CD14-positive monocyte (primary cell): Measurements from ENCODE around the gene THAP3. TPM values are rescaled to one million over a fixed set of nuclear protein-coding genes. Genes with fewer than 3 reads are reported as not detected.

ENCODE experiments used
- DNase-seq, 3 donors: peaks; one replicate each; pipeline ENCODE4 v3.0.0-alpha.2; 2011 to 2022
- H2AFZ ChIP-seq: 2 replicates; pipeline ENCODE4 v1.6.0; 2012; ENCODE audit warnings: mild to moderate bottlenecking, low read depth, low read length, inconsistent platforms; ENCODE audit not compliant: insufficient read depth, poor library complexity, severe bottlenecking
- H3K27ac ChIP-seq, 2 donors: 1 replicate in 1 of 2; 2 replicates in 1 of 2; pipeline ENCODE4 v1.5.1; 2012 to 2013; ENCODE audit warnings: low read length in 2 of 2, control low read depth in 1 of 2, inconsistent platforms in 1 of 2, low read depth in 1 of 2, mild to moderate bottlenecking in 1 of 2
- H3K27me3 ChIP-seq, 2 donors: one replicate each; pipeline versions ENCODE4 v1.6.0 to v1.6.1; 2011 to 2013; ENCODE audit warnings: low read length in 2 of 2; ENCODE audit not compliant: control insufficient read depth in 2 of 2, insufficient read depth in 2 of 2
- H3K36me3 ChIP-seq, 2 donors: replicated peaks in 1 of 2; 1 replicate in 1 of 2; 2 replicates in 1 of 2; pipeline versions ENCODE4 v1.5.1 to v1.6.1; 2012 to 2013; ENCODE audit warnings: low read length in 2 of 2, control low read depth in 1 of 2, inconsistent platforms in 1 of 2, mild to moderate bottlenecking in 1 of 2; ENCODE audit not compliant: insufficient read depth in 2 of 2, control insufficient read depth in 1 of 2
- H3K4me1 ChIP-seq, 2 donors: 1 replicate in 1 of 2; 2 replicates in 1 of 2; pipeline versions ENCODE4 v1.5.1 to v1.6.1; 2012 to 2013; ENCODE audit warnings: low read length in 2 of 2, control low read depth in 1 of 2, inconsistent platforms in 1 of 2, mild to moderate bottlenecking in 1 of 2, moderate library complexity in 1 of 2; ENCODE audit not compliant: insufficient read depth in 2 of 2, control insufficient read depth in 1 of 2
- H3K4me2 ChIP-seq: replicated peaks from 2 replicates; pipeline ENCODE3; 2012; ENCODE audit warnings: low read length, moderate library complexity, mild to moderate bottlenecking; ENCODE audit not compliant: poor library complexity, severe bottlenecking; ENCODE audit errors: extremely low read depth
- H3K4me3 ChIP-seq, 3 experiments: fragments of 200-600 bp in 1 of 3; sonication (generic) in 1 of 3; replicated peaks in 1 of 3; 1 replicate in 2 of 3; 2 replicates in 1 of 3; pipeline ENCODE4 v1.5.1; 2011 to 2013; ENCODE audit warnings: low read length in 3 of 3, mild to moderate bottlenecking in 3 of 3, control low read depth in 2 of 3, low read depth in 2 of 3, inconsistent platforms in 1 of 3, moderate library complexity in 1 of 3
- H3K79me2 ChIP-seq: 2 replicates; pipeline ENCODE4 v1.6.0; 2012; ENCODE audit warnings: mild to moderate bottlenecking, control low read depth, inconsistent platforms, low read length, moderate library complexity; ENCODE audit not compliant: insufficient read depth
- H3K9ac ChIP-seq: 2 replicates; pipeline ENCODE4 v1.6.0; 2017; ENCODE audit warnings: low read length, mild to moderate bottlenecking; ENCODE audit not compliant: insufficient read depth, poor library complexity, severe bottlenecking
- H3K9me3 ChIP-seq, 2 donors: replicated peaks in 1 of 2; 1 replicate in 1 of 2; 2 replicates in 1 of 2; pipeline versions ENCODE4 v1.5.1 to v1.6.1; 2012 to 2013; ENCODE audit warnings: low read length in 2 of 2, control low read depth in 1 of 2; ENCODE audit not compliant: control insufficient read depth in 1 of 2, insufficient read depth in 1 of 2
- H4K20me1 ChIP-seq: 2 replicates; pipeline ENCODE4 v1.6.0; 2012; ENCODE audit warnings: mild to moderate bottlenecking, low read length, control low read depth, moderate library complexity; ENCODE audit not compliant: insufficient read depth
- H3K27ac Mint-ChIP-seq, 7 donors: one replicate each; pipeline ENCODE4 v1.8.0; 2020; ENCODE audit warnings: mild to moderate bottlenecking in 7 of 7, mixed read lengths in 7 of 7, moderate library complexity in 6 of 7, inconsistent platforms in 2 of 7
- H3K27me3 Mint-ChIP-seq, 3 donors: one replicate each; pipeline ENCODE4 v1.8.0; 2021 to 2022; ENCODE audit warnings: low read depth in 3 of 3, mild to moderate bottlenecking in 3 of 3, mixed read lengths in 3 of 3, moderate library complexity in 3 of 3, inconsistent platforms in 1 of 3
- H3K36me3 Mint-ChIP-seq, 2 donors: one replicate each; pipeline ENCODE4 v1.8.0; 2020; ENCODE audit warnings: mixed read lengths in 2 of 2, inconsistent platforms in 1 of 2, mild to moderate bottlenecking in 1 of 2
- H3K4me1 Mint-ChIP-seq: one replicate; pipeline ENCODE4 v1.8.0; 2020; ENCODE audit warnings: mild to moderate bottlenecking, mixed read lengths
- H3K4me3 Mint-ChIP-seq, 2 donors: one replicate each; pipeline ENCODE4 v1.8.0; 2020; ENCODE audit warnings: mild to moderate bottlenecking in 2 of 2, mixed read lengths in 2 of 2, moderate library complexity in 1 of 2
- H3K9me3 Mint-ChIP-seq, 7 donors: one replicate each; pipeline ENCODE4 v1.8.0; 2020 to 2022; ENCODE audit warnings: mixed read lengths in 7 of 7, mild to moderate bottlenecking in 6 of 7, moderate library complexity in 6 of 7, inconsistent platforms in 2 of 7
- CTCF ChIP-seq: fragments of 200-600 bp; IDR thresholded peaks from one replicate; pipeline ENCODE4 v1.8.0; 2022; ENCODE audit warnings: antibody characterized with exemption, mild to moderate bottlenecking
- WGBS: methylation state at CpG from one replicate; pipeline ENCODE4 v1.1.5; 2013; ENCODE audit warnings: missing lambda C conversion rate; ENCODE audit not compliant: insufficient coverage; 5-methylcytosine and 5-hydroxymethylcytosine counted together
- intact Hi-C, 2 donors: fragments of 100-400 bp; cut with micrococcal nuclease; formaldehyde crosslinking; loops; one replicate each; pipeline versions ENCODE4 v1.15.0 to v1.15.1; 2023
- polyA plus RNA-seq, 3 donors: library from polyadenylated mRNA; depleted of rRNA in 1 of 3; unstranded in 2 of 3; stranded (reverse) in 1 of 3; fragments of 300-500 nt in 2 of 3; fragments of >200 nt in 1 of 3; fragmentation: Illumina TruSeq in 2 of 3; gene quantifications; 1 replicate in 2 of 3; 2 replicates in 1 of 3; pipeline ENCODE4 v1.2.3, GENCODE V29; 2012 to 2021

The THAP3 gene
- polyA plus RNA-seq, 3 donors: 10.3 to 12.8 (median 10.3) TPM

GRCh38 chr1:6585081-6585722 lies 39.5 kb upstream of the THAP3 start:
- no peak overlapping the region for H3K4me2 ChIP-seq
- no peaks in the 10 kb centered on the region for H3K27me3 ChIP-seq
- H3K79me2 ChIP-seq: peaks cover 44% of the 10 kb centered on the region
- peaks cover 32 to 37% of the 10 kb centered on the region in 2 donors for H3K4me1 ChIP-seq
- no peak overlapping the region for H3K9ac ChIP-seq
- 91% methylated on average over 10 of the region's 12 CpGs for WGBS
- H4K20me1 ChIP-seq: peaks cover 92% of the 10 kb centered on the region
- H3K4me3 ChIP-seq: no peak overlapping the region
- Mint-ChIP-seq H3K27ac (peak overlapping the region in 1 of 7 donors; percentile 43), H3K27me3 (no peaks in the 10 kb centered on the region), H3K36me3 (peaks cover 38 to 45% of the 10 kb centered on the region in 2 donors), H3K9me3 (no peaks in the 10 kb centered on the region), H3K4me3 (no peak overlapping the region), H3K4me1 (peaks cover 41% of the 10 kb centered on the region)
- no peak overlapping the region for H2AFZ ChIP-seq
- H3K9me3 ChIP-seq: no peaks in the 10 kb centered on the region
- no peak overlapping the region for H3K27ac ChIP-seq
- peak in 1 of 3 donors; percentile 8 for DNase-seq
- no peak for TF ChIP-seq CTCF
- intact Hi-C loops: no loop called here
- H3K36me3 ChIP-seq: peaks cover 43 to 54% of the 10 kb centered on the region in 2 donors

GRCh38 chr1:6585841-6586240 lies 38.8 kb upstream of the THAP3 start:
- no peak overlapping the region for H3K4me3 Mint-ChIP-seq
- Histone ChIP-seq H3K36me3 (peaks cover 47 to 60% of the 10 kb centered on the region in 2 donors), H3K4me1 (peaks cover 31 to 33% of the 10 kb centered on the region in 2 donors), H2AFZ (no peak overlapping the region), H3K27ac (no peak overlapping the region), H3K27me3 (no peaks in the 10 kb centered on the region), H3K9me3 (no peaks in the 10 kb centered on the region), H3K79me2 (peaks cover 38% of the 10 kb centered on the region), H3K9ac (no peak overlapping the region), H3K4me2 (no peak overlapping the region), H3K4me3 (no peak overlapping the region), H4K20me1 (peaks cover 97% of the 10 kb centered on the region)
- H3K27me3 Mint-ChIP-seq: no peaks in the 10 kb centered on the region
- peak overlapping the region in 1 of 7 donors; percentile 45 for H3K27ac Mint-ChIP-seq
- DNase-seq: no peak
- 96% methylated on average over 7 of the region's 7 CpGs for WGBS
- peaks cover 38% of the 10 kb centered on the region for H3K4me1 Mint-ChIP-seq
- H3K36me3 Mint-ChIP-seq: peaks cover 43 to 51% of the 10 kb centered on the region in 2 donors
- no peak for TF ChIP-seq CTCF
- intact Hi-C loops: no loop called here
- H3K9me3 Mint-ChIP-seq: no peaks in the 10 kb centered on the region
